ENCODE results near the gene PDE9A.
A peak's percentile ranks its signal among the peaks of the same experiment; 100 is the strongest.
"Not testable (repeated sequence)": the region's sequence is repeated elsewhere in the genome, so short reads cannot be mapped to it uniquely, and the experiment has no call there.

The PDE9A gene

GRCh38 chr21:42779431-42779861 is 126.0 kb downstream of the PDE9A start:
- no peak for DNase-seq

GRCh38 chr21:42780617-42781016 is 127.2 kb downstream of the PDE9A start:
- no peak for DNase-seq

- DNase-seq = no peak
Measured at GRCh38 chr21:42781150-42781970, 127.9 kb downstream of the PDE9A start.

GRCh38 chr21:42781971-42782722 is 128.7 kb downstream of the PDE9A start:
- no peak for DNase-seq

GRCh38 chr21:42782723-42783242 is 129.4 kb downstream of the PDE9A start:
- DNase-seq = no peak

GRCh38 chr21:42784276-42784675 is 130.9 kb downstream of the PDE9A start:
- peak in 1 of 2 donors; percentile 35 for DNase-seq

GRCh38 chr21:42784896-42785451 is 131.6 kb downstream of the PDE9A start:
- DNase-seq = no peak

GRCh38 chr21:42785666-42786427 is 132.4 kb downstream of the PDE9A start:
- DNase-seq = no peak

- DNase-seq = no peak
Measured at GRCh38 chr21:42786884-42787283, 133.5 kb downstream of the PDE9A start.

GRCh38 chr21:42787613-42788012 is 134.2 kb downstream of the PDE9A start:
- DNase-seq = no peak

GRCh38 chr21:42790520-42791065 is 137.2 kb downstream of the PDE9A start:
- DNase-seq = no peak

GRCh38 chr21:42793774-42794173 is 140.4 kb downstream of the PDE9A start:
- DNase-seq = no peak

GRCh38 chr21:42794551-42794950 is 141.1 kb downstream of the PDE9A start:
- no peak for DNase-seq

GRCh38 chr21:42796327-42797062 is 143.1 kb downstream of the PDE9A start:
- DNase-seq = no peak

GRCh38 chr21:42797522-42797921 is 144.1 kb downstream of the PDE9A start:
- no peak for DNase-seq

GRCh38 chr21:42798106-42798505 is 144.7 kb downstream of the PDE9A start:
- no peak for DNase-seq

- no peak for DNase-seq
Measured at GRCh38 chr21:42799516-42799915, 146.1 kb downstream of the PDE9A start.

GRCh38 chr21:42799948-42800347 is 146.5 kb downstream of the PDE9A start:
- DNase-seq = peak in 1 of 2 donors; percentile 54

GRCh38 chr21:42801616-42802015 is 148.2 kb downstream of the PDE9A start:
- not testable (repeated sequence) for DNase-seq

- no peak for DNase-seq
Measured at GRCh38 chr21:42806509-42807140, 153.2 kb downstream of the PDE9A start.

GRCh38 chr21:42807293-42807895 is 154.0 kb downstream of the PDE9A start:
- not testable (repeated sequence) for DNase-seq

Data from CD4-positive, alpha-beta T cell treated with Interleukin-4 for 1 hour (primary cell).